ENCODE data around the gene FMN1. TPM values are rescaled to one million over a fixed set of nuclear protein-coding genes. Genes with fewer than 3 reads are reported as not detected.

The FMN1 gene
- total and polyA plus RNA-seq, 8 donors = 1.9 to 10.2 (median 3.0) TPM

GRCh38 chr15:33111041-33111451 is 83.5 kb downstream of the FMN1 start:
- no peaks in the 10 kb centered on the region for H3K27me3 ChIP-seq
- DNase-seq (no peak), FAIRE-seq (no peak), ATAC-seq (no peak)
- no peak overlapping the region for H3K27ac ChIP-seq
- H3K4me1 ChIP-seq = no peaks in the 10 kb centered on the region
- 47% methylated on average over 1 of the region's 1 CpG for WGBS, 2 donors
- H3K4me3 ChIP-seq = no peak overlapping the region
- H3K9me3 ChIP-seq = no peaks in the 10 kb centered on the region
- H3K36me3 ChIP-seq = no peaks in the 10 kb centered on the region
- no peak for TF ChIP-seq CTCF (IDR thresholded peaks at IDR 0.05)
- intact Hi-C loops (cut with DNase I) = no loop called here

GRCh38 chr15:33109345-33109744 is 85.2 kb downstream of the FMN1 start:
- H3K4me3 ChIP-seq = no peak overlapping the region
- H3K4me1 ChIP-seq = no peaks in the 10 kb centered on the region
- intact Hi-C loops (cut with DNase I) = no loop called here
- H3K27ac ChIP-seq = no peak overlapping the region
- FAIRE-seq = no peak
- no peak for TF ChIP-seq CTCF (IDR thresholded peaks at IDR 0.05)
- no peaks in the 10 kb centered on the region for H3K36me3 ChIP-seq
- WGBS, 2 donors = 87 to 90% methylated on average over 4 of the region's 4 CpGs
- no peaks in the 10 kb centered on the region for H3K9me3 ChIP-seq
- H3K27me3 ChIP-seq = no peaks in the 10 kb centered on the region
- ATAC-seq = no peak
- DNase-seq = no peak

GRCh38 chr15:33108518-33108917 is 86.0 kb downstream of the FMN1 start:
- Histone ChIP-seq H3K36me3 (no peaks in the 10 kb centered on the region), H3K27me3 (no peaks in the 10 kb centered on the region), H3K9me3 (no peaks in the 10 kb centered on the region), H3K27ac (no peak overlapping the region), H3K4me1 (no peaks in the 10 kb centered on the region), H3K4me3 (no peak overlapping the region)
- intact Hi-C loops (cut with DNase I) = no loop called here
- no peak for ATAC-seq
- no peak for DNase-seq
- TF ChIP-seq CTCF (IDR thresholded peaks at IDR 0.05) = no peak
- FAIRE-seq = no peak

GRCh38 chr15:33107950-33108349 is 86.6 kb downstream of the FMN1 start:
- no peaks in the 10 kb centered on the region for H3K4me1 ChIP-seq
- no peak for FAIRE-seq
- WGBS, 2 donors = 63 to 64% methylated on average over 2 of the region's 2 CpGs
- intact Hi-C loops (cut with DNase I) = no loop called here
- no peaks in the 10 kb centered on the region for H3K36me3 ChIP-seq
- H3K9me3 ChIP-seq = no peaks in the 10 kb centered on the region
- no peak for ATAC-seq
- H3K27ac ChIP-seq = no peak overlapping the region
- DNase-seq = no peak
- H3K4me3 ChIP-seq = no peak overlapping the region
- H3K27me3 ChIP-seq = no peaks in the 10 kb centered on the region
- TF ChIP-seq CTCF (IDR thresholded peaks at IDR 0.05) = no peak

- H3K27ac ChIP-seq = no peak overlapping the region
- FAIRE-seq (no peak), DNase-seq (no peak), ATAC-seq (no peak)
- 46 to 48% methylated on average over 2 of the region's 2 CpGs for WGBS, 2 donors
- no peaks in the 10 kb centered on the region for H3K27me3 ChIP-seq
- no peaks in the 10 kb centered on the region for H3K4me1 ChIP-seq
- no peak for TF ChIP-seq CTCF (IDR thresholded peaks at IDR 0.05)
- no peaks in the 10 kb centered on the region for H3K36me3 ChIP-seq
- no peak overlapping the region for H3K4me3 ChIP-seq
- no peaks in the 10 kb centered on the region for H3K9me3 ChIP-seq
- intact Hi-C loops (cut with DNase I) = no loop called here
Observed at GRCh38 chr15:33104212-33104611, 90.3 kb downstream of the FMN1 start.
